Measurements from ENCODE around the gene NUP210.
A peak's percentile ranks its signal among the peaks of the same experiment; 100 is the strongest.

Gene NUP210

DNA sequence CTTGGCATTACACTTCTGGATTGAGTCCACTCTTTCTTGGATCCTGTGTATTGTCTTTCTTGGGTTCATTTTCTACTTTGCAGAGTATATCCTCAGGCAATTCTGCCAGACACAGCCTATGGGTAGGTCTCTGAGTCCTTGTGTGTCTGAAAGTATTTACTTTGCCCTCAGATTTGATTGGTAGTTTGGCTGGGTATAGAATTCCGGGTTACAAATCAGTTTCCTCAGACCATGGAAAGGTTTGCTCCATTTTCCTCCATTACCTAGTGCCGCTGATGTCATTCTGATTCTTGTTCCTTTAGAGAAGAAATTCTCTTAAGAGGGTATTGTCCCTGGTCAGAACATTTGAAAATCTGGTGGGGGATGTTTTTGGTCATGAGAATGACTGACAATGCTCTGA is 133.2 kb downstream of the NUP210 start:
- DNase-seq: no peak

DNA sequence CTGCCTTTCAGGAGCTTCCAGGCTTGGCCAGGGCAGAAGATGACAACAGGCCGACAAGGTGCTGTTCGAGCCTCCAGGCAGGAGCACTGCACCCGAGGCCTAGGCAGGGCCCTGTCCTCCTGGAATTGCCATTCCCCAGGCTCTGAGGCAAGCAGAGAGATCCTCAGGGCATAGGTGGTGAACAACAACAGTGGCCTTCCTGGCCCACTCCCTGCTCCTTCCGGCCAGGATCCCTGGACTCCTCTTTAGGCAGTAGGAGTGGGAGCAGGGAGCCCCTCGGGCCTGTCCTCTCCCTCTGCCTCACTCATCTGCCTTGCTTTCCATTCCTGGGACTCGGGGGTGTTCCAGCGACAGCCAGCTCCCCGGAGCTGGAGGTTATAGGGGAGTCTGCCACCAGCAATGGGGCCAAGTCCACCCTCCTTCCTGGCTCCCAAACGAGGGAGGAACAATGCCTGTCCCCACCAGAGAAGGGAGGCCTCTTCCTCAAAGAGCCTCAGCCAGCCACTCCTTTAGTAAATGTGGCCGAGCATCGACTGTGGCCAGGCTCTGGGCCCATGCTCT is 135.0 kb downstream of the NUP210 start:
- no peak for DNase-seq

DNA sequence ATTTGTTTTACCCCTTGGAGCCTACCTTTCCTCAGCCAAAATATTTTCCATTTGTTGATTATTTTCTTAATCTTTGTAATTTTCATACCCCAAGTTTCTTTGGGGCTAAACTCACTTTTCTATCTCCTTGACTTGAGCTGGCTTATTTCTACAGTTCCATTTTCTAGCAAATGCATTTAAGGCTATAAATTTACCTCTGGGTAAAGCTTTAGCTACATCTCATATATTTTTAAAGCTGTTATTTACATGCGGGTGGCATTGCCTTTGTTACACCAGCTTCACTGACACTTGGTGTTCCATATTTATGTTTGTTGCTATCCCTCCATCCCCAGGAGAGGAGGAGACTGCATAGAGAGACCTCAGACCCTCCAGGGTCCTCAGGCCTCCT is 136.3 kb downstream of the NUP210 start:
- no peak for DNase-seq

DNA sequence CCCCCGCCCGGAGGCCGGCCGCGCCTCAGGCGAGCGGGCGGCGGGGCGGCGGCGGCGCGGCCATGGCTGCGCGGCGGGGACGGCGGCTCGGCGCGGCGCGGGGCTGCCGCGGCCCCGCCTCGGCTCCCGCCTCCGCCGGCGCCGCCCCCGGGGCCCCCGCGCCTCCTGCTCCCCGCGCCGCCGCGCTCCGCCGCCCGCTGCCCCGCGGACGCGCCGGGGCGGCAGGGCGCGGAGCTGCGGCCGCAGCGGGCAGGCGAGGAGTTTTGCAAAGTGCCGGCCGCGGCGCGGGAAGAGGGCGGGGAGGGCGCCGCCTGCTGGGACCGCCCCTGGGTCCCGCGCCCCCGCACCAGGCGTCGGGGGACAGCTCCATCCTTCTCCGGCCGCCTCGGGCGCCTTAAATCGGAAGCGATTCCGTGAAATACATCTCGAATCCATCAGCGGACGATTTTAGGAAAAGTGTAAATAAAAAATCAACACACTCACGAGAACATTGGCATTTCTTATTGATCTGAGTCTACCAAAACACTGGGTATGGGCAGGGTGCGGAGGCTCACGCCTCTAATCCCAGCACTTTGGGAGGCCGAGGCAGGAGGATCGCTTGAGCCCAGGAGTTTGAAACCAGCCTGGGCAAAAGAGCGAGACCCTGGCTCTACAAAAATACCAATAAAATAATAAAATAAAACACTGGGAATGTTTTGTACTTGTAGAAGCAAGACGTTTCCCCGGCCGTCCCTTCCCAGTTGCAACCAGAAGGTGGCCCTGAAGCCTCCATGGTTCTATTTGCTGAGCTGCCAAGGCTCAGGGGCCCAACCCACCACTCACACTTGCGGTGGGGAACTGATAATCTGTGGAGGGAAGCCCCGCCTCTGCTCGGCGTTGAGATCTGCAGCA is 136.9 kb downstream of the NUP210 start:
- DNase-seq: peak; percentile 8

DNA sequence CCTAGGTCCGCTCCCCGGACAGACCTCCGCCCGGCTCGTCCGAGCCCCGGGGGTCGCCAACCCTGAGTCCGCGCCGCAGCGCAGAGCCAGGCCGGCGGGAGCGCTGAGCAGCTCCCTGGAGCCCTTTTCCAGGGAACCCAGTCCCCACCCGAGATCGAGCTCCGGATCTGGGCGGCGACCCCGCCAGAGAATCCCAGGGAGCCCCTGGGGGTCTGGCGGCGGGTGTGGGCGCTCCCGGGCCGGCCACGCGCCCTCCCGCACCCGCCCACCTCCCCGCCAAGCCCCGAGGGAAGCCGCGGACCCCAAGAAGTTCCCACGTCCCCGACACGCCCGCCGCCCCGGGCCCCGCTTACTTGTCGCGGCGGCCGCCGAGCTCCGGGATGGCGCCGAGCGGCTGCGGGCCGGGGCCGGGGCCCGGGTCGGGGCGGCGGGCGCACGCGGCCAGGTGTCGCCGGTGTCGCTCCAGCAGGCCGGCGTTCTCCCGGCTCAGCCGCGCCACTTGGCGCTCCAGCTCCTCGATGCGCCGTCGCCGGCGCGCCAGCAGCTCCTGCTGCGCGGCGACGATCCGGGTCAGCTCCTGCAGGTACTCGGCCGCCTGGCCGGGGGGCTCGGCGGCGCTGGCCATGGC is 137.7 kb downstream of the NUP210 start:
- no peak for DNase-seq

DNA sequence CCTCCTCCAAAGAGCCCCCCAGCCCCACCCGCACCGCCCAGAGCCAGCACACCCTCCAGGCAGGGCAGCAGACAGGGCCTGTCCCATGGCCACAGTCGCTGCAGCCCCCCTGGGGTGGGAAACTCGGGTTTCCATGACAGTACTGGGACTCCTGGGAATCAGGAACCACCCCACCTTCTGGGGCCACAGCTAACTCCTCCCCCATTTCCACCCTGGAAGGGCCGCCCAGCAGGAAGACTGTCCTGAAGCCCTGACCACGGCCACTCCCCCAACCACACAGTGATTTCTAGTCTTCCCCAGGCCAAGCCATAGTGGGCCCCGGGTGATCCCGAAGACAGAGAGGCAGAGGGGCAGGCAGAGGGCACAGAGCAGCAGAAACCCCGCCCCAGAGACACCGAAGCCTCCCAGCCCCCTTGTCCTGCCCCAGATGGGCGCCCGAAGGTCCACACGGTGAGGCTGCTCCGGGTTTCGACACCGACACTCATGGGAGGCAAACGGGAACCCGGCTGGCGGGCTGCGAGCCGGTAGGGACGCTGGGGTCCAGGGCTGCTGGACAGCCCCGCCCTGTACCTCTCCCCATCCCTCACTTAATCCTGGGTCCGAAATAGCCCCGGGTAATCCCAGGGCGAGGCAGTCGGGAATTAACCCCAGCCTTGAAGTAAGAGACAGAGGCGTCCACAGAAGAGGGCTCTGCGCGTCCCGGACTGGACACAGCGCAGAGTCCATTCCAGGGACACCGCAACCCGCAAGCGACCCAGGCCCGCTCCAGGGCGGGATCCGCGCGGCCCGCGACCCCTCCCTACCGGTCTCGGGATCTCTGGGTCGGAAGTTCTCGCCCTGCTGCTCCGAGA is 138.4 kb downstream of the NUP210 start:
- DNase-seq: no peak

DNA sequence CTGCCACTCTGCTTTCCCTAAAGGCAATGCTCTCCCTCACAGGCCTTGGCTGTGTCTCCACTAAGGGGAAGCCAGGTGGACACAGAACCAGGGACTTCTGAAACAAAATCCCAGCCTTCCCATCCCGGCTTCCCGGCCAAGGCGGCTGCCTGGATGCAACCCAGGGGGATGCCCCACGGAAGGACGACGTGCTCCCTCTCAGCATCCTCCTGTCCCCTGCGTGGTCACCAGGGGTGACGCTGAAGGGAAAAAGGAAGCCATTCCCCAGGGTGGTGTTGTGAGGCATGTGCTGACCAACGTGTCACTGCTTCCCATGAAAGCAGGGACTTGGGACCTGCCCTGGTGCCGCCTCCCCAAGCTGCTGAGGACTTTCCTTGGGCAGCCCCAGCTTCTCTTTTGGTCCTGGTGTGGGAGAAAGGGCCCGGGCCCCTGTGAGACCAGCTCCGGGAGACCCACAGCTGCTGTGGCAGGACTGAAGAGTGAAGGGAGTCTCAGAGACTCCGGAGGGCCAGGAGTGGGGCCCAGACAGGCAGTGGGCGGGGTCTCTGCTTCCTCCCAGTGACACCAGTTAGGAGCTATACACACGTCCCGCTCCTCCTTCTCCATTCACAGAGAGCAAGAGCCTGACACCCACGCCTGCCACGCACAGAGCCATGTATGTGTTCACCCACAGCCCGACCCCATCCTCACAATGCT is 139.2 kb downstream of the NUP210 start:
- no peak for DNase-seq

DNA sequence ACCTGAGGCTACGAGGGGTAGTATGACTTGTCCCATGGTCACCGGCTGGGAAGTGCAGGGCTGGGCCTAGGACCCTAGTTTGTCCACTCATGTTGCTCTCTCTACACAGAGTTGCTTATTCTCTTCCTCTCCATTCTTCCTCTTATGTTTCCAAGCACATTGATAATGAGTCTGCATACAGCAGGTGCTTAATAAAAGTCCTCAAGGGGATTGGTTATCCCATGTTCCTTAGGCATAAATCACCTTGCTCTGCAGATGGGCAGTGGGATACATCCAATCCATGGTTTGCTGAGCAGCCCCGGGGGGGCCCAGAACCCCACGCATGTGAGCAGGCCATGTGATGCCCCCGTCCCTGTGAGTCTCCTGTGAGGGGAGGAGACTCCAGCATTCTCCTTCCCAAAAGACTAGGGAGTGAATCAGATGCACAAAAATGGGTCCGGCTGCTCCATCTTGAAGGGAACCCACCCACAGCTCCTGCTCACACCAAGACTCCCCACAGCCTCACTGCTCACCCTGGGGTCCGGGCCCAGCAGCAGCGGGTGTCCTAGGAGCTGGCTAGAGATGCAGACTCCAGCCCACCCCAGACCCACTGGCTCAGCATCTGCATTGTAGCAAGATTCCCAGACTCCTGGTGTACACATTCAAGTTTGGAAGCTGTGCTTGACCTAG is 139.9 kb downstream of the NUP210 start:
- no peak for DNase-seq

DNA sequence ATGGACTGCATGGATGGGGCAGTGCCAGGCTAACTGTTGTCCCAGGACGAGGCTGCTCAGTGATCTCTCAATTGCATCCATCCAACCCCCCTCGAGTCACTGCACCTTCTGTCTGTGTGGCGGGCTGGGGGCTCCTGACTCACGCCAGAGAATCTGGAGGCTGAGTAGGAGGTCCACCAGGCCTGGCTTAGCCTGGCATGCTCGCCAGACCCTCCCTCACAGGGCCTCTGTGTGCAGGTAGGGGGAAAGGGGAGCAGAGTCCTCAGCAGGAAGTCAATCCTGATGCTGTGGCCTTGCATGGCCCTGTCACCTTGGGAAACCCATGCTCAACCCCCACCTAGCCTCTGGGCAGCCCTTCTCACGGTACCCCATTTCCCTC is 140.6 kb downstream of the NUP210 start:
- DNase-seq: no peak

DNA sequence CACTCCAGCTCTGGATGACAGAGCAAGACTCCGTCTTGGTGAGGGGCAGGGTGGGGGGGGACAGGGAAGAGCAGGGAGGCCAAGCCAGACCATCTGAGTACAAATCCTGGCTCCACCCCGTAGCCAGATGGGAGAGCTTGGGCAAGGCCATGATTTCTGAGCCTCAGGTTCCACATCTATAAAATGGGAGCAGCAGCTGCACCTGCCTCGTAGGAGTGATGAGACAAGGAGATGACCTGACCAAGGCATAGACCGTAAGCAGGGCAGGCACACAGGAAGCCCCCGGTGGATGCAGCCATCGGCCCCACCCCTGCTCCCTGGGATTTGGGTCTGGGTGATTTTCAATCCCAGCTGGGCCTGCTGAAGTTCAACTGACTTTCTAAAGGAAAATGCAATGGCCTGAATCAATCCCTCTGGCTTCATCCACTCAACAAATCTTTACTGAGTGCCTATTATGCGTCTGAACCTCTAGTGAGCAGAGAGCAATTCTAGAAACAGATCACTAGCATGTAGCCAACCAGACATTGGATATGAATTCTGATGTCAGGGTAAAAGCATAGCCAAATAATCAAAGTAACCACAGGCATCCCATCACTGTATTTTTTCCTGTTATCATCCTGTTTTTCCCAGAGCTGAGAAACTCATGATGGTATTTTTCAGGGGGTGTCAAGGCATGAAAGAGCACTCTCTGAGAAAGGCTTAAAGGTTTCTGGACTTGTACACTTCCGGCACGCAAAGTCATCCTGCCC is 141.2 kb downstream of the NUP210 start:
- no peak for DNase-seq

DNA sequence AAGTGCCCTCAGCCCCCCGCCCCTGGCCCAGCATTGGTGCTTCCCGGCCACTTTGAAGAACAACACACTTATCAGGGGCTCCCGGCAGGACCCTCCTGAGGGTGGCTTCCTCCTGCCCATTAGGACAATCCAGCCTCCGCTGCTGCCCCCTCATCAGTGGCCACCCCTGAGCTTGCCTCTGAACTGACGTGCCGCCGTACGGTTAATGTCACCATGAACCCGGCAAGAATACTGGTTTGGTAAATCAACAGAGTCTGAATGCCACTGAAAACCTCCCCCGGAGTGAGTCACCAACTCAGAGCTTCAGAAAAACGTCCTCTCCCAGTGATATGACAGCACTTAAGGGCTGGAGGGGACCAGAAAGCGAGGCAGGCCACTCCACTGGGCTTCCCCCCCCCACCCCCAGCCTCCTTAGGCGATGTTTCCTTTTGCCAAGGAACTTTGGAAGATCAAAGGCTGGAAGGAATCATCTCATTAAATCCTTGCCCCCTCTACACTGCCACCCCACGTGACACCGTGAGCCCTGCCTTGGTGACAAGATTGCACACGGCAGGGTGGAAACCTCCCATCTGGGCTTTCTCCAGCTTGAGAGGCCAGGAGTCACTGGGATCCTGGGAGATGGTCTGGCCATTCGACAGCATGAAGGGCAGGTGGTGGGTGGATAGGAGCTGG is 142.1 kb downstream of the NUP210 start:
- no peak for DNase-seq

DNA sequence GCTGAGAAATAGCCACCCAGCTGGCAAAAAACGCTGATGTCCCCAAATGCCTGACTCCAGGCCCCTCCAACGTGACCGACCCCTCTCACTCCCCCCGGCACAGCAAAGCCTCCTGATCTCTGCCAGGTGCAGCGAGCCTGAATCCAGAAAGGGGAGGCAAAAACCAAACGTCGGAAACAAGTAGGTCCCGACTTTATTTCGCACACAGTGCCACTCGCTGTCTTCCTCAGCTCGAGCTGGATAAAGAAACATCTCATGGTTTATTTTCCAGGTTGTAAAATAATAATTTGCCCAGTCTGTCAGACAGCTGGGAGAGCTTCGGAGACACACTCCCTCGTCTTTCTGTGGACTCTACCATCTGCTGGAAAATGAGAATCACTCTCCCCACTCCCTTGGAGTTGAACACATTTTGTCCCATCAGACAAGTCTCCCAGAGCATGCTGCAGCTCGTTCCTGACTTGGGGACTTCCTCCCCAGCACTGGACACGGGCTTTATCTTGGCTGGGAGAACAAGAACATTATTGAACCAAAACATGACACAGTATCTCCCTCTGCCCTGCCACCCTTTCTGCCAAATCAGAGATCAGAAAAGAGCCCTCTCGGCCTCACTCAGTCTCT is 142.8 kb downstream of the NUP210 start:
- no peak for DNase-seq

DNA sequence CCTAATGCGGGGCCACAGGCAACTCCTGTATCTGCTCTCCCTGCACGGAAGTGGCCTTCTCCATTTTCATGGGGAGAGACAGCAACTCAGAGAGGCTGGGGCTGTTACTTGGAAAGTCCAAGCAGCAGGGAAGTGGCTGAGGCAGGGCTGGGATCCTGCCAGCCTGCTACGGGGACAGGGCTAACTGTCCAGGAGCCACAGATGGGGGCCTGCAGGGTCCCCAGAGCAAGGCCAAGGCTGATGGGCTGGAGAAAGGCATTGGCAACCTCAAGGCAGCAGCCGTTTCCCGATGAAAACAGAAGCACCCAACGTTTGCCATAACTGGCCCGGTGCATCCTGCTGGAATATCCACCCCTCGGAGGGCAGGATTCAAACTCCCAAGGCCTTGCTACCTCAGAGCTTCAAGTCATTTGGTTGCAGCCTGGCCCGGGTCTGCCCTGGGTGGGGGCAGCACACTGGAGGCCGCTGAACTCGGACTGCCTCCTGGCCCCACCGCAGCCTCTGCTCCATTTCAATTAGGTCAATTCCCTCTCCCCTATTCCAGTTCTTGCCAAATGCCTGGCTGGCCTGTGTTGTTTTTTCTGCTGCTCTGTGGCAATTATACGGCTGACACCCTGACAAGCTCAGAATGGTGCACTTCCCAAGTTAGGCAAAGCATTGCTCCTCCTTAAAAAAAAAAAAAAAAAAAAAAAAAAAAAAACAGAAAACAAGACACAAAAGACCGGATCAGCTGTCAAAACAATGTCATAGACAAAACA is 143.5 kb downstream of the NUP210 start:
- no peak for DNase-seq

DNA sequence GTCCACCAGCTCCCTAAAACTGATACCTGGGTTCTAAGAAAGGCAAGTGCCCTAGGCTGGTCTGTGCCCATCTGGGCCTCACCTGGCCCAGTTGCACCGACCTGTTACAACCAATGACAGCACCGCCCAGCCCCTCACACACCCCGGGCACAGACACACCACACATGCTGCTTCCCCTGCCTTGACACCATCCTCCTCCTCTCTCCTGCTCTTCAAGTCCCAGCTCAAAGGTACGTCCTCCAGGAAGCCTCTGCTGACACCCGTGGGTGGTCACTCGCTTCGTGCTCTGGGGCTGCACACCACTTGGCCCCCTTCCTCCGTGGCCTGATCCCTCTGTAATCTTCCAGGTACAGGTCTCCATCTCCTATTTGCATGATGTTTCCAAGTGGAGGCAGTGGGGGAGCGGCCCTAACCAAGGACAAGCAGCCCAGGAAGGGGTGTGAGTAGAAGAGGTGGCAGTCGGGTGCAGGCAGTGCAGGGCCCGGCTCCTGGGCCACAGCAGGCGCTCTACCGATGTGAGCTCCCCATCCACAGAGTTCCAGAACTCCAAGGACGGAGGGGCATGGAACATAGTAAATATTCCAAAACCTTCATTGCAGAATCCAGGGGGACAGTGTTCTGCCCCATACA is 144.6 kb downstream of the NUP210 start:
- no peak for DNase-seq

DNA sequence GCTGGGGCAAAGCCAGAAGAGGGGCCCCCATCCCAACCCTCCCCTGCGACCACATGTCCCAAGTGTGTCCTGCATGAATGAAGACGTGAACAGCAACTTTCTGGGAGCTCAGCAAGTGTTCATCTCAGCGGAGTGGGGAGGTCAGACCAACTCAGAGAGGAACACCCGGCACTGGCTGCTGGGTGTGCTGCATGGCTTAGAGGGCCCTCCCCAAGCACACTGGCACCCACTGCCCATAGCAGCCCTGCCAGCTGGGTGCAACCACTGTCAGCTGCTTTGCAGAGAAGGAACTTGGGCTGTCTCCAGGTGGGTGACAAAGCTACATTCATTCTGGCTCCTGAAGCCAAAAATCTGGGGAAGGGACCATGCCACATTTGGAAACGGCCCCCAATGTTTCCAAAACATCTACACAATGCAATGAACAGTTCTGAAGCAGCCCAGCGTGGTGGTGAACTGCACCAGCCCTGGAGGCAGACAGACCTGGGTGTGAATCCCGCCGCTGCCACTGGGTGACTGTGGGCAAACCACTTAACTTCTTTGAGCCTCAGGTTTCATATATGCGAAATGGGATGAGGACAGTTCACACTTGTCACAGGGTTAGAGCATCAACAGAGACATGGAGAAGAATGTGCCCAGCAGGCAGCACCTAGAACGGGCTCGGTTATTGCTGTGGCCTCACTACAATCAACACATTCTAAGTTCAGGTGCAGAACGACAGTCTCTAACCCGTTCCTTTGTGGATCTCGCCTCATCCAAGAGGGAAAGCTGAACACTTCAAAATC is 145.4 kb downstream of the NUP210 start:
- DNase-seq: no peak

DNA sequence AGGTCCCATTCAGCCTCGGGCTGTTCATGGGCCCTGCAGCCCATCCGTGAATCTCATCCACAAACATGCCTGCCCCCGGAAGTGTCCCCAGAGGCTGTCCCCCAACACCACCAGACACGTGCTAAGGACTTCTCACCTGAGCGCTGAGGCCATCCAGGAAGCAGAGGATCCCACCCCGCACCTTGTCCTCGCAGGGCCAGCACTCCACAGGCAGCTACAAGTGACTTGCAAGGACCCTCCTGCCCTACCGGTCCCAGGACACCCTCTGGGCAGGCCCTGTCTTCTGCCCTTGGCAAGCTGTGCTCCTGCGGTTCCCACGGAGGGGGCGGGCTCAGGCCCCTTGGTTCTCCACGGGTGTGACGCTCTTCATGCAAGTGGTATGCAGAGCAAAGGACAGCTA is 146.0 kb downstream of the NUP210 start:
- no peak for DNase-seq

DNA sequence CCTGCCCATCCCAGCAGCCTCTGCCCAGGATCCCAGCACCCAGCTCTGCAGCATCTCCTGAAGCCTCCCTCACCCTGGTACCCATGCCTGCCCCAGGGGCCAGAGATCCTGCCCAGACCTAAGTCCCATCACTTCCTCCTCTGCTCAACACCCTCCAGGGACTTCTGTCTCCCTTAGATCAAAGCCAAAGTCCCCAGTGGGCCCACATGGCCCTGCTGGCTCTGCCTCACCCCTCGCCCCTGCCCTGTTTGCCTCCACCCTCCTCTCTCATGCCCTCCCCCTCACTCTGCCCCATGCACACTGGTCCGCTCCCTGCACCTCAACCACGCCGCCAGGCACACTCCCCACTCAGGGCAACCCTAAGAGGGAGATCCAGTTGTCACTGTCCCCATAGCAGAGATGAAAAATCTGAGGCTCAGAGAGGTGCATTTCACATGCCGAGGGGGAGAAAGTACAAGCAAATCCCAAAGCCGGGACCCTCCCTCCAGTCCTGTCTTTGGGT is 146.5 kb downstream of the NUP210 start:
- DNase-seq: no peak

Data from activated CD4-positive, alpha-beta T cell treated with anti-CD3 and anti-CD28 coated beads, Interleukin-2, amount 50 U/mL, for 1 hour (primary cell).